Karpas-422 (cell line): Measurements from ENCODE around the gene FUBP3. TPM values are rescaled to one million over a fixed set of nuclear protein-coding genes. Genes with fewer than 3 reads are reported as not detected.

Experiments
- DNase-seq: peaks from one replicate; pipeline ENCODE4 v3.0.0-alpha.2; 2015
- H2AFZ ChIP-seq: fragments of 200-600 bp; sonication (generic); 2 replicates; pipeline ENCODE4 v1.6.1; 2014; ENCODE audit warnings: antibody characterized with exemption, low read length, mixed read lengths
- H3K27ac ChIP-seq: fragments of 200-600 bp; sonication (generic); 2 replicates; pipeline ENCODE4 v1.5.1; 2014; ENCODE audit warnings: mild to moderate bottlenecking, low read length, moderate library complexity
- H3K27me3 ChIP-seq: fragments of 200-600 bp; sonication (generic); 2 replicates; pipeline ENCODE4 v1.6.1; 2014; ENCODE audit warnings: low read length, mixed read lengths
- H3K36me3 ChIP-seq: fragments of 200-600 bp; sonication (generic); 2 replicates; pipeline ENCODE4 v1.6.1; 2014; ENCODE audit warnings: low read length, mixed read lengths; ENCODE audit not compliant: insufficient read depth
- H3K4me1 ChIP-seq: fragments of 200-600 bp; sonication (generic); 2 replicates; pipeline ENCODE4 v1.6.1; 2014; ENCODE audit warnings: mild to moderate bottlenecking, low read length, mixed read lengths
- H3K4me2 ChIP-seq: fragments of 200-600 bp; sonication (generic); 2 replicates; pipeline ENCODE4 v1.6.1; 2014; ENCODE audit warnings: low read length, low read depth, mild to moderate bottlenecking; ENCODE audit not compliant: poor library complexity, severe bottlenecking
- H3K4me3 ChIP-seq: fragments of 200-600 bp; sonication (generic); 2 replicates; pipeline ENCODE4 v1.5.1; 2014; ENCODE audit warnings: mild to moderate bottlenecking, antibody characterized with exemption, low read length, mixed read lengths
- H3K79me2 ChIP-seq: fragments of 200-600 bp; sonication (generic); 2 replicates; pipeline ENCODE4 v1.6.1; 2014; ENCODE audit warnings: mild to moderate bottlenecking, low read length, mixed read lengths
- H3K9ac ChIP-seq: fragments of 200-600 bp; sonication (generic); 2 replicates; pipeline ENCODE4 v1.6.0; 2014; ENCODE audit warnings: low read length
- H3K9me2 ChIP-seq: fragments of 200-600 bp; sonication (generic), shearing (Covaris generic); replicated peaks from 2 replicates; pipeline ENCODE4 v1.6.0; 2014; ENCODE audit warnings: mild to moderate bottlenecking, low read length, moderate library complexity; ENCODE audit not compliant: insufficient read depth
- H3K9me3 ChIP-seq: fragments of 300-700, 200-600 bp; sonication (generic); 2 replicates; pipeline ENCODE4 v1.6.1; 2014; ENCODE audit warnings: low read length, mixed read lengths
- H4K20me1 ChIP-seq: fragments of 200-600 bp; sonication (generic); 2 replicates; pipeline ENCODE4 v1.6.1; 2014; ENCODE audit warnings: mild to moderate bottlenecking, antibody characterized with exemption, low read length, low read depth; ENCODE audit not compliant: insufficient read depth
- total RNA-seq: library from RNA; depleted of rRNA; stranded (reverse); fragments of >200 nt; shearing (Covaris generic); gene quantifications from 2 replicates; pipeline ENCODE4 v1.2.3, GENCODE V29; 2014; ENCODE audit warnings: low replicate concordance

FUBP3 gene
- total RNA-seq, 1 experiment from 2014 or later = 31.2 TPM

- H3K9me2 ChIP-seq = no peaks in the 10 kb centered on the region
- H2AFZ ChIP-seq = no peak overlapping the region
- H3K9ac ChIP-seq = no peak overlapping the region
- no peak for DNase-seq
- H3K4me3 ChIP-seq = no peak overlapping the region
- no peaks in the 10 kb centered on the region for H3K27me3 ChIP-seq
- H3K27ac ChIP-seq = no peak overlapping the region
- 0 out of 2 replicates have a peak, but pooled peaks cover 2% of the 10 kb centered on the region for H4K20me1 ChIP-seq
- H3K4me1 ChIP-seq = no peaks in the 10 kb centered on the region
- no peaks in the 10 kb centered on the region for H3K9me3 ChIP-seq
- H3K4me2 ChIP-seq = no peak overlapping the region
- no peaks in the 10 kb centered on the region for H3K79me2 ChIP-seq
- H3K36me3 ChIP-seq = 0 out of 2 replicates have a peak, but pooled peaks cover 2% of the 10 kb centered on the region
These were observed 51.3 kb downstream of the FUBP3 start for GRCh38 chr9:130630506-130631330.

GRCh38 chr9:130631331-130632080 is 52.1 kb downstream of the FUBP3 start:
- Histone ChIP-seq H3K4me2 (no peak overlapping the region), H3K79me2 (no peaks in the 10 kb centered on the region), H3K9me2 (no peaks in the 10 kb centered on the region), H2AFZ (no peak overlapping the region), H3K4me3 (no peak overlapping the region), H3K27me3 (no peaks in the 10 kb centered on the region), H3K9me3 (no peaks in the 10 kb centered on the region), H3K4me1 (no peaks in the 10 kb centered on the region), H3K27ac (no peak overlapping the region), H4K20me1 (0 out of 2 replicates have a peak, but pooled peaks cover 2% of the 10 kb centered on the region), H3K9ac (no peak overlapping the region), H3K36me3 (0 out of 2 replicates have a peak, but pooled peaks cover 2% of the 10 kb centered on the region)
- no peak for DNase-seq

- Histone ChIP-seq H3K27ac (no peak overlapping the region), H3K9me3 (no peaks in the 10 kb centered on the region), H3K4me2 (no peak overlapping the region), H3K4me1 (no peaks in the 10 kb centered on the region), H3K9me2 (no peaks in the 10 kb centered on the region), H3K4me3 (no peak overlapping the region), H3K9ac (no peak overlapping the region), H4K20me1 (0 out of 2 replicates have a peak, but pooled peaks cover 2% of the 10 kb centered on the region), H3K27me3 (no peaks in the 10 kb centered on the region), H2AFZ (no peak overlapping the region), H3K36me3 (0 out of 2 replicates have a peak, but pooled peaks cover 2% of the 10 kb centered on the region), H3K79me2 (no peaks in the 10 kb centered on the region)
- DNase-seq = no peak
These were observed 52.8 kb downstream of the FUBP3 start for GRCh38 chr9:130632081-130632710.

- H3K9me2 ChIP-seq = no peaks in the 10 kb centered on the region
- H3K4me3 ChIP-seq = no peak overlapping the region
- H3K79me2 ChIP-seq = no peaks in the 10 kb centered on the region
- H3K9me3 ChIP-seq = no peaks in the 10 kb centered on the region
- no peak overlapping the region for H2AFZ ChIP-seq
- no peaks in the 10 kb centered on the region for H3K27me3 ChIP-seq
- H3K36me3 ChIP-seq = no peaks in the 10 kb centered on the region
- no peak overlapping the region for H3K9ac ChIP-seq
- 0 out of 2 replicates have a peak, but pooled peaks cover 2% of the 10 kb centered on the region for H4K20me1 ChIP-seq
- no peak for DNase-seq
- H3K4me1 ChIP-seq = no peaks in the 10 kb centered on the region
- no peak overlapping the region for H3K4me2 ChIP-seq
- H3K27ac ChIP-seq = no peak overlapping the region
These were observed 53.5 kb downstream of the FUBP3 start for GRCh38 chr9:130632841-130633240.

- H4K20me1 ChIP-seq = 0 out of 2 replicates have a peak, but pooled peaks cover 2% of the 10 kb centered on the region
- H3K9me3 ChIP-seq = no peaks in the 10 kb centered on the region
- no peak overlapping the region for H3K27ac ChIP-seq
- DNase-seq = no peak
- H3K4me1 ChIP-seq = no peaks in the 10 kb centered on the region
- no peak overlapping the region for H2AFZ ChIP-seq
- H3K4me3 ChIP-seq = no peak overlapping the region
- no peak overlapping the region for H3K4me2 ChIP-seq
- no peaks in the 10 kb centered on the region for H3K27me3 ChIP-seq
- no peak overlapping the region for H3K9ac ChIP-seq
- peaks cover 4% of the 10 kb centered on the region; the same call in 1 of the 2 replicates for H3K36me3 ChIP-seq
- no peaks in the 10 kb centered on the region for H3K9me2 ChIP-seq
- H3K79me2 ChIP-seq = no peaks in the 10 kb centered on the region
These were observed 54.2 kb downstream of the FUBP3 start for GRCh38 chr9:130633336-130634190.

- H3K9ac ChIP-seq = no peak overlapping the region
- H3K27me3 ChIP-seq = no peaks in the 10 kb centered on the region
- H3K9me3 ChIP-seq = no peaks in the 10 kb centered on the region
- DNase-seq = no peak
- H3K4me3 ChIP-seq = no peak overlapping the region
- H3K4me2 ChIP-seq = no peak overlapping the region
- H3K9me2 ChIP-seq = no peaks in the 10 kb centered on the region
- 0 out of 2 replicates have a peak, but pooled peaks cover 2% of the 10 kb centered on the region for H4K20me1 ChIP-seq
- H3K79me2 ChIP-seq = no peaks in the 10 kb centered on the region
- no peaks in the 10 kb centered on the region for H3K4me1 ChIP-seq
- H3K36me3 ChIP-seq = peaks cover 4% of the 10 kb centered on the region; the same call in 1 of the 2 replicates
- H3K27ac ChIP-seq = no peak overlapping the region
- H2AFZ ChIP-seq = no peak overlapping the region
These were observed 54.9 kb downstream of the FUBP3 start for GRCh38 chr9:130634191-130634768.

- no peak for DNase-seq
- H3K4me1 ChIP-seq = no peaks in the 10 kb centered on the region
- peaks cover 4% of the 10 kb centered on the region; the same call in 1 of the 2 replicates for H3K36me3 ChIP-seq
- H3K9ac ChIP-seq = no peak overlapping the region
- no peak overlapping the region for H3K27ac ChIP-seq
- H2AFZ ChIP-seq = no peak overlapping the region
- no peak overlapping the region for H3K4me2 ChIP-seq
- H3K4me3 ChIP-seq = no peak overlapping the region
- no peaks in the 10 kb centered on the region for H3K79me2 ChIP-seq
- no peaks in the 10 kb centered on the region for H3K27me3 ChIP-seq
- H3K9me3 ChIP-seq = no peaks in the 10 kb centered on the region
- 0 out of 2 replicates have a peak, but pooled peaks cover 2% of the 10 kb centered on the region for H4K20me1 ChIP-seq
- no peaks in the 10 kb centered on the region for H3K9me2 ChIP-seq
These were observed 55.4 kb downstream of the FUBP3 start for GRCh38 chr9:130634801-130635200.
